ENCODE measurements around the gene TENM4. TPM values are rescaled to one million over a fixed set of nuclear protein-coding genes. Genes with fewer than 3 reads are reported as not detected.
A peak's percentile ranks its signal among the peaks of the same experiment; 100 is the strongest.

TENM4 gene
- total RNA-seq, 1 donor = 10.4 TPM

DNA sequence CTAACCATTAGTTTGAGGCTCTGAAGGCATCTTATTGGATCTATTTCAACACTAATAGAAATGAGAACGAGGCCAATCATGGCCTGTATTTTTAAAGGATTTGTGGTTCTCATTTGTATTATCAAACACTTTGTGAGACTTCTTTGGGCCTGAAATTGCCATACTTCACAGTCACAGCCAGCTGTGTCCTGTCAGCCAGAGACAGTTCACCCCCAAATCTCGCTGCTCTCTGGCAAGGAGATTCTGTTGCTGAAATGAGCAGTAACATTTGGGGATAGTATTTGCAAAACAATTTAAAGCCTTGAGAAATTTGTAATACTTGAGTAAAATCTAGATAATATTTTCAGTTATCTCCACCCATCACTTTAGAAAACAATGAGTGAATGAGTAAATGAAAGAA is 26.9 kb upstream of the TENM4 start:
- DNase-seq (ENCODE audit: low read depth) = no peak
- TF ChIP-seq, protein P1, sequence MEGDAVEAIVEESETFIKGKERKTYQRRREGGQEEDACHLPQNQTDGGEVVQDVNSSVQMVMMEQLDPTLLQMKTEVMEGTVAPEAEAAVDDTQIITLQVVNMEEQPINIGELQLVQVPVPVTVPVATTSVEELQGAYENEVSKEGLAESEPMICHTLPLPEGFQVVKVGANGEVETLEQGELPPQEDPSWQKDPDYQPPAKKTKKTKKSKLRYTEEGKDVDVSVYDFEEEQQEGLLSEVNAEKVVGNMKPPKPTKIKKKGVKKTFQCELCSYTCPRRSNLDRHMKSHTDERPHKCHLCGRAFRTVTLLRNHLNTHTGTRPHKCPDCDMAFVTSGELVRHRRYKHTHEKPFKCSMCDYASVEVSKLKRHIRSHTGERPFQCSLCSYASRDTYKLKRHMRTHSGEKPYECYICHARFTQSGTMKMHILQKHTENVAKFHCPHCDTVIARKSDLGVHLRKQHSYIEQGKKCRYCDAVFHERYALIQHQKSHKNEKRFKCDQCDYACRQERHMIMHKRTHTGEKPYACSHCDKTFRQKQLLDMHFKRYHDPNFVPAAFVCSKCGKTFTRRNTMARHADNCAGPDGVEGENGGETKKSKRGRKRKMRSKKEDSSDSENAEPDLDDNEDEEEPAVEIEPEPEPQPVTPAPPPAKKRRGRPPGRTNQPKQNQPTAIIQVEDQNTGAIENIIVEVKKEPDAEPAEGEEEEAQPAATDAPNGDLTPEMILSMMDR (IDR thresholded peaks at IDR 0.05; ENCODE audit: insufficient read depth, low read depth, low read length) = no peak
- H3K4me3 ChIP-seq (ENCODE audit: low read depth, low read length) = no peak overlapping the region

DNA sequence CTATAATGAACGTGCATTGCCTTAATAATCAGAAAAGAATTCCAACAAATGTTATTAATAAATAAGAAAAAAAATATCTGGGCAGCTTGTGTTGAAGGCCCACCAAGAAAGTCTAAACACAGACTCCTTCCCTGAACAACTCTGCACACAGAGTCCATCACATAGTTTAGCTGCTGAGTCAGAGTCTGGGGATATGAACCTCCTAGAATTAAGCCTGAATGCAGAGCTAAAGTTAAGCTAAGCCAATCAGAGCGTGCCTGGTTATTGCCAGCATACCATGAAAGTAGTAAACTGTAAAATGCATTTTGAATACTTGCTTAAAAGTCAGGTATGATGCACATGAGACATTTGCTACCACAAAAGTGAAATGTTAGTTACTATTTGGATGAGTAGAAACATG is 25.6 kb upstream of the TENM4 start:
- peak; percentile 19 for DNase-seq (ENCODE audit: low read depth)
- TF ChIP-seq, protein P1 (IDR thresholded peaks at IDR 0.05; ENCODE audit: insufficient read depth, low read depth, low read length) = no peak

DNA sequence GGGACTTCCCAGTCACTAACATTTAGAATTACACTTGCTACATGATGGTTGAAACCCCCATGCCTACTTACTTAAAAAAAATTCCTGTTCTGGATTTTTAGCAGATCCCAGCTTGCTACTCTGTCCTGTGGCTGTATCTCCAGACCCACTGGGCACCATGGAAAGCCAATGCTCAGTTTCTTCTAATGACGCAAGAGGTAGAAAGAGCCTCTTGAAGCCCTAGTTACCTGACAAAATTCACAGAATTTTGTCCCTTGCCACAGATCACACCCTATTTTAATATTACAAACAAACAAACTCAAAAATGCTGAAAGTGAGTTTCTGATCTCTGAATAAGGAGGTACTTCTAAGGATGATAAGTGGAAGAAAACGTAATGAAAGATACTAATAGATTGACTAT is 24.3 kb upstream of the TENM4 start:
- TF ChIP-seq, protein P1 (IDR thresholded peaks at IDR 0.05; ENCODE audit: insufficient read depth, low read depth, low read length) = no peak
- no peak overlapping the region for H3K4me3 ChIP-seq (ENCODE audit: low read depth, low read length)
- DNase-seq (ENCODE audit: low read depth) = no peak

More for the DNA sequence above, 25.6 kb upstream of the TENM4 start:
- no peak overlapping the region for H3K4me3 ChIP-seq (ENCODE audit: low read depth, low read length)

DNA sequence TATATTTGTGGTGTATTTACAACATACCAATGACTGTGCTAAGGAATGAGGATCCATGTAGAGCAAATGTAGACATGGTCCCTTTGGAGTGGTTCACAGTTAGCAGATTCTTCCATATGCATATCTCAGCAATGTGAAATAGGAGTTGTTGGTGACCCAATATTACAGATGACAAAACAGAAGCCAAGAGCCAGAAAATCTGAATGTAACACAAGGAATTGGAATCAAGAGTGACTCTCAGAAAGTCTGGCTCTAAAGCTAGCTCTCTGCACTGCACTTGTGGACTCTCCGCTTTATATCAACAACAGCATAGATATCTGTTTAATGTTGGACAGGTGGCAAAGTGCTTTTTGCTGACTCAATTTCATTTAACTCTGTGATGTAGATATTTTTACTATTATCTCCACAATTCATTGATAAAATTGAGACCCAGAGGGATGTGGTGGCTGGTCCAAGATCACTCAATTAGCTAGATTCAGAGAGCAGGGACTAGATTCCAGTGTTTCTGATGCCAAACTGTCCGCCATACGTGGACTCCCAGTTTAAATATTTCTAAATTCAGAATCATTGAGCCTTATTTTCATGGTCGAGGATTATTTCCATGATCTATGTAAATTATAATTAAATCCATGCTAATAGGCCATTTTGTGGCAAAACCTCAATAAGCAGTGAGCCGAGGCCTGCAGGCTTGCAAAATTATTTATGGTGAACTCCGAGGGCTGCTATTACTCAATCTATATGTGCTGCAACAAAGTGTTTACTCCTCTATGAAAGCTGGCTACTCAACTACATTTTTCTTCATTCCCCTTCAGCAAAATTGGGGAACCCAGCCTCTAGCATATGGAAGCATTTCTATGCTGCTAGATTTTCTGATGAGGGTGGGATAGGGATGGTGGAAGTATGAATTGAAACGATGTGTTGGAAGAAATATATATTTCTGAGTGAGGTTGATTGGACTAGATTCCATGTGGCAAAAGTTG is 21.1 kb upstream of the TENM4 start:
- H3K4me3 ChIP-seq (ENCODE audit: low read depth, low read length) = no peak overlapping the region
- TF ChIP-seq, protein P1 (IDR thresholded peaks at IDR 0.05; ENCODE audit: insufficient read depth, low read depth, low read length) = no peak
- DNase-seq (ENCODE audit: low read depth) = no peak

DNA sequence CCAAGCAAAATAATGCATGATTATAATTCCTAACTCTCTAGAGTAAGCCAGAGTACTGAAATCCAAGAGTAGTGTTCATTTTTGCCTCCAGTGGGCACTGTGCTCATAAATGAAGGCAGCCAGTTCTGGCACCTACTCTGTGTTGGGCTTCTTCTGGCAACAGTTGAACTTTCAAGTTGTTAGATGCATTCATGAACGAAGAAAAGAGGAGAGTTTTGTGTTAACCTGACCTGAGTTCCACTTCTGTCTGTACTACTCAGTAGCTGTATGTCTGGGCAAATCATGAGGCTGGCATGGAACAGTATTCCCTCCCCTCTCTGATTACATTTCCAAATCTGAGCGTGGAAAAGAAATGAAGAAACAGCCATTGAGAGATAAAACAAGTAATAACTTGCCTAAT is 20.3 kb upstream of the TENM4 start:
- peak; percentile 41 for DNase-seq (ENCODE audit: low read depth)
- H3K4me3 ChIP-seq (ENCODE audit: low read depth, low read length) = no peak overlapping the region
- TF ChIP-seq, protein P1 (IDR thresholded peaks at IDR 0.05; ENCODE audit: insufficient read depth, low read depth, low read length) = peak; percentile 59

DNA sequence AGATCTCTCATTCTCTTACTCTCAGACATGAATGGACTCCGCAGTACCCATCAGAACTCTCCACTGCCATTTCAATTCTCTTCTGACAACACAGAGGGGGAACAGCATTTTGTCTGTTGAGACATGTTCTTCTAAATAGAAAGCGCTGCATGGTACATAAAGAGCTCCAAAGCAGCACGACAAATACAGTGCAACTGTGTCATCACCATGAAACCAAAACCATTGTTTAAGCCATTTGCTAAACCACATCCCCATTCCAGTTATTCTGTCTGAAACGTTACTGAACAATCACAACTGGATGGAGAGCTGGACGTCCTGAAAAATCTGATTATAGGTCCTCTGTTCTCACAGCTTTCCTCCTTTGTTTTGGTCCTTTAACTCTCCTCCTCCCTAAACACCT is 17.9 kb upstream of the TENM4 start:
- TF ChIP-seq, protein P1 (IDR thresholded peaks at IDR 0.05; ENCODE audit: insufficient read depth, low read depth, low read length) = no peak
- no peak overlapping the region for H3K4me3 ChIP-seq (ENCODE audit: low read depth, low read length)
- DNase-seq (ENCODE audit: low read depth) = no peak
